HG03342 (cell line): ENCODE data around the gene UGT2B17.

Source experiments
- ATAC-seq: cut with Tn5 transposase; IDR thresholded peaks from one replicate; pipeline ENCODE4 v1.9.1; 2021; ENCODE audit warnings: mild to moderate bottlenecking, moderate library complexity; ENCODE audit not compliant: unreplicated experiment

The UGT2B17 gene

DNA sequence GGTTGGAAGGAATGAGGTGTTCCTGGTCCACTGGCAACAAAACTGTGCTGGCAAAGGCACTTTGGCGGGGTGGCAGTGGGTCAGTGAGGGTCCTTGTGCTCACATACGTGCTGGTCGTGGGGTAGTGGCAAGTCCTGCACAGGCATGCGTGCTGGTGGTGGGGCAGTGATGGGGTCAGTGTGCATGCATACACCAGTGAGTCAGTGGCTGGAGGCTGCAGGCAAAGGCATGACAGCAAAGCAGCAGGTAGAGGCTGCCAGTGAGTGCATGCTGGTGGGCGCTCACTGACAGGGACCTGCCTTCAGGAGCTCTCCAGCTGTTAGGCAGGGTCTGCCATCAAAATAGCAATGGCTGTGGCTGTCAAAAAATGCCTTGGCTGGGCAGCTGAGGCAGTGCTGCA is 86.8 kb downstream of the UGT2B17 start:
- no peak for ATAC-seq
